ENCODE data around the gene TC2N.

TC2N gene

DNA sequence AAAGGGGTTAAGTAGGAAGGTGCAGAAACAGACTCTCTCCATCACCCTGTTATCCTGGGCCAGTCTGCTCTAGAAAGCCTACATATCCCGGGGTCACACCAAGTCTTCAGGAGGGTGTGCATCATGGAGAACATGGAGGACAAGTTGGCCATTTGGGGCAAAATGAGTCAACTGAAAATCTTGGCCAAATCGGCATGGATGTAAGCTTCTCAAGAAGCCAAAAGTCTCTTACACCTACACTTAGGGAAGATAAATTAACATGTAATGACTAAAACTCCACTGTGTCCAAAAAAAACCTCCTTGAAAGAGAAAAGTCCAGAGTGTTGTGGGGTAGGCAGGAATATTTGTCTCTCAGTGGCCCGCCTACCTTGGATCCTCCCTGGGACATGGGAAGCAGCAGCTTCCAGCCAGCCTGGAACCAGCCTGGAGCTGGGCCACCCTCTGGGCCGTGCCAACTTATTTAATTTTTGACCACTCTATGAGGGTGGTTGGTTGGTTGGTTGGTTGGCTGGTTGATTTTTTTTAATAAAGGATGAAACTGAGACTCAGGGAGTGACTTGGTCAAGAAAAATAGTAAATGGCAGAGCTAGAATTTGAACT lies 17.9 kb upstream of the TC2N start:
- POLR2A ChIA-PET: no interaction called here

GRCh38 chr14:91884664-91885063 lies 17.3 kb upstream of the TC2N start:
- CTCF ChIA-PET: interaction anchor here (1.6 to 1.7 kb wide), 2 partner anchors 9 to 13 kb away, joined by 3 to 8 read pairs; no protein-coding TSS in a partner anchor
- DNase-seq (ENCODE audit: extremely low spot score): no peak
- TF ChIP-seq CTCF (IDR thresholded peaks at IDR 0.05; ENCODE audit: control extremely low read depth, extremely low read depth, low read depth, missing control alignments): no peak
- POLR2A ChIA-PET: no interaction called here

More for the DNA sequence above, 17.9 kb upstream of the TC2N start:
- no peak for DNase-seq (ENCODE audit: extremely low spot score)
- no peak for TF ChIP-seq CTCF (IDR thresholded peaks at IDR 0.05; ENCODE audit: control extremely low read depth, extremely low read depth, low read depth, missing control alignments)
- CTCF ChIA-PET: interaction anchor here (1.6 to 1.7 kb wide), 2 partner anchors 8 to 14 kb away, joined by 3 to 8 read pairs; no protein-coding TSS in a partner anchor

GRCh38 chr14:91883753-91884152 lies 16.4 kb upstream of the TC2N start:
- ChIA-PET CTCF (interaction anchor here (1.0 to 1.7 kb wide), 3 partner anchors 9 to 113 kb away, joined by 4 to 8 read pairs (median 5); no protein-coding TSS in a partner anchor), POLR2A (no interaction called here)
- no peak for TF ChIP-seq CTCF (IDR thresholded peaks at IDR 0.05; ENCODE audit: control extremely low read depth, extremely low read depth, low read depth, missing control alignments)
- no peak for DNase-seq (ENCODE audit: extremely low spot score)

- no peak for DNase-seq (ENCODE audit: extremely low spot score)
- no peak for TF ChIP-seq CTCF (IDR thresholded peaks at IDR 0.05; ENCODE audit: control extremely low read depth, extremely low read depth, low read depth, missing control alignments)
- ChIA-PET POLR2A (no interaction called here), CTCF (interaction anchor here (0.9 to 1.4 kb wide), 4 partner anchors 10 to 166 kb away, joined by 3 to 5 read pairs (median 4); no protein-coding TSS in a partner anchor)
These were observed 15.4 kb upstream of the TC2N start for GRCh38 chr14:91882776-91883175.

GRCh38 chr14:91882369-91882768 lies 15.0 kb upstream of the TC2N start:
- POLR2A ChIA-PET: no interaction called here
- DNase-seq (ENCODE audit: extremely low spot score): no peak
- no peak for TF ChIP-seq CTCF (IDR thresholded peaks at IDR 0.05; ENCODE audit: control extremely low read depth, extremely low read depth, low read depth, missing control alignments)
- CTCF ChIA-PET: interaction anchor here (1.1 to 1.4 kb wide), 2 partner anchors 10 to 166 kb away, joined by 3 to 5 read pairs; no protein-coding TSS in a partner anchor

- ChIA-PET CTCF (no interaction called here), POLR2A (no interaction called here)
- DNase-seq (ENCODE audit: extremely low spot score): no peak
- no peak for TF ChIP-seq CTCF (IDR thresholded peaks at IDR 0.05; ENCODE audit: control extremely low read depth, extremely low read depth, low read depth, missing control alignments)
These were observed 11.9 kb upstream of the TC2N start for GRCh38 chr14:91879196-91879595.
